Progenitor cell of endocrine pancreas (in vitro differentiated cells): Measurements from ENCODE around the gene LGALS9. TPM values are rescaled to one million over a fixed set of nuclear protein-coding genes. Genes with fewer than 3 reads are reported as not detected.
"Not testable (repeated sequence)": the region's sequence is repeated elsewhere in the genome, so short reads cannot be mapped to it uniquely, and the experiment has no call there.

ENCODE experiments used
- DNase-seq: peaks from one replicate; pipeline ENCODE4 v3.0.0; 2021; ENCODE audit warnings: low spot score; ENCODE audit not compliant: unreplicated experiment
- H3K27ac Mint-ChIP-seq: 2 replicates; pipeline ENCODE4 v1.8.0; 2021; ENCODE audit warnings: mild to moderate bottlenecking, moderate library complexity, mixed read lengths
- H3K27me3 Mint-ChIP-seq: 2 replicates; pipeline ENCODE4 v1.8.0; 2021; ENCODE audit warnings: mixed read lengths
- H3K36me3 Mint-ChIP-seq: 2 replicates; pipeline ENCODE4 v1.8.0; 2022; ENCODE audit warnings: mixed read lengths; ENCODE audit not compliant: insufficient read depth
- H3K4me1 Mint-ChIP-seq: 2 replicates; pipeline ENCODE4 v1.8.0; 2021; ENCODE audit warnings: low read depth, mixed read lengths
- H3K4me3 Mint-ChIP-seq: 2 replicates; pipeline ENCODE4 v1.8.0; 2021; ENCODE audit warnings: low read depth, mild to moderate bottlenecking, moderate library complexity, mixed read lengths
- H3K9me3 Mint-ChIP-seq: 2 replicates; pipeline ENCODE4 v1.8.0; 2021; ENCODE audit warnings: low read depth, mixed read lengths
- CTCF ChIP-seq: fragments of 200-600 bp; sonication (generic); IDR thresholded peaks from one replicate; pipeline ENCODE4 v1.5.0; 2021; ENCODE audit warnings: antibody characterized with exemption, mild to moderate bottlenecking; ENCODE audit not compliant: unreplicated experiment
- total RNA-seq: library from RNA; stranded (reverse); gene quantifications from 2 replicates; pipeline ENCODE4 v1.2.1, GENCODE V29; 2021

The LGALS9 gene
- total RNA-seq, 1 donor from 2014 or later = 2.1 TPM

DNA sequence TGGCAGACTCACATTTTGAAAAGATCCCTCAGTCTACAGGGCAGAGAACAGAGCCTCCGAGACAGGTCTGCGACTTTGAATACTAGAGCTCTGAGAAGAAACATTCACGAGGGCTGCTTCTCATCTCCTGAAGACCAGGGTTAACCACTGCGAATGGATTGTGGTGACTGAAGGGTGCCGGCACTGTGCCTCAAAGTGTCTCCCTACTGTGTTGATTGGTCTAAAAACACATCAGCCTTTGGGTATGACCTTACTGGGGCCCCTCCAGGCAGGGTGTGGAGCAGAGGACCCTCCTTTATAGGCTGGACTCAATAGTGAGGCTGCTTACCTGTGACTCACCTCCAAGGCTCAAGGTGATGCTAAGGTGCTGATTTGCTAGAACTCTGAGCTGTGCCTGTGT is 2.6 kb upstream of the LGALS9 start:
- no peaks in the 10 kb centered on the region for H3K27me3 Mint-ChIP-seq
- H3K27ac Mint-ChIP-seq = no peak overlapping the region
- H3K4me3 Mint-ChIP-seq = no peak overlapping the region
- peaks cover 3% of the 10 kb centered on the region for H3K36me3 Mint-ChIP-seq
- no peaks in the 10 kb centered on the region for H3K9me3 Mint-ChIP-seq
- TF ChIP-seq CTCF = no peak
- peaks cover 2% of the 10 kb centered on the region for H3K4me1 Mint-ChIP-seq
- DNase-seq = no peak

- H3K27me3 Mint-ChIP-seq, H3K4me3 Mint-ChIP-seq, H3K27ac Mint-ChIP-seq, DNase-seq, H3K4me1 Mint-ChIP-seq, H3K36me3 Mint-ChIP-seq, H3K9me3 Mint-ChIP-seq: not testable (repeated sequence)
These were observed 1.7 kb upstream of the LGALS9 start for GRCh38 chr17:27629260-27629659.

GRCh38 chr17:27631411-27631760 is 398 bp downstream of the LGALS9 start:
- DNase-seq = no peak
- Mint-ChIP-seq H3K27me3 (no peaks in the 10 kb centered on the region), H3K36me3 (no peaks in the 10 kb centered on the region), H3K9me3 (no peaks in the 10 kb centered on the region), H3K4me3 (no peak overlapping the region), H3K4me1 (peaks cover 6% of the 10 kb centered on the region), H3K27ac (no peak overlapping the region)
- TF ChIP-seq CTCF = no peak

GRCh38 chr17:27631897-27632725 is 1.1 kb downstream of the LGALS9 start:
- Mint-ChIP-seq H3K4me3 (no peak overlapping the region), H3K4me1 (peaks cover 6% of the 10 kb centered on the region), H3K36me3 (no peaks in the 10 kb centered on the region), H3K27me3 (no peaks in the 10 kb centered on the region), H3K9me3 (no peaks in the 10 kb centered on the region), H3K27ac (no peak overlapping the region)
- no peak for DNase-seq
- no peak for TF ChIP-seq CTCF

DNA sequence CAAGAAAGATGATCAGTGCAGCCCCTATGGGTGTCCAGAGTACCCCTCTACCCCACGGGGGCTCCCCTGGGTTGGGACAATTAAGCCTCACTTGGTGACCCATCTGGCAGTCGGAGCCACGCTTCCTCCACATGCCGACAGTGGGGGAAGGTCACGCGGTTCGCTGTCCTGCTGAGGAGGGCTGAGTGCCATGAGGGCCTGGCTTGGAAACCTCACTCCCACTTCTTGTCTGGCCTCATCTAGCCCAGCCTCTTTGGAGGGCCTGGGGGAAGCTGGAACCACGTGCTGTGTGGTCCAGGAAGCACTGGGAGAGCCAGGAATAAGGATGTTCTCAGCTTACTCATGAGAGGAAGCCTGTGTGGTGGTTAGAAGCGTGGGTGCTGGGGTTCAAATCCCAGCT is 1.8 kb downstream of the LGALS9 start:
- H3K27ac Mint-ChIP-seq = not testable (repeated sequence)

GRCh38 chr17:27633312-27634025 is 2.5 kb downstream of the LGALS9 start:
- no peaks in the 10 kb centered on the region for H3K27me3 Mint-ChIP-seq
- TF ChIP-seq CTCF = no peak
- H3K4me1 Mint-ChIP-seq = peaks cover 6% of the 10 kb centered on the region
- H3K27ac Mint-ChIP-seq = no peak overlapping the region
- DNase-seq = no peak
- H3K9me3 Mint-ChIP-seq = no peaks in the 10 kb centered on the region
- no peak overlapping the region for H3K4me3 Mint-ChIP-seq
- H3K36me3 Mint-ChIP-seq = no peaks in the 10 kb centered on the region

More for the DNA sequence above, 1.8 kb downstream of the LGALS9 start:
- not testable (repeated sequence) for H3K4me3 Mint-ChIP-seq, H3K9me3 Mint-ChIP-seq, DNase-seq, H3K27me3 Mint-ChIP-seq, H3K4me1 Mint-ChIP-seq, H3K36me3 Mint-ChIP-seq
